Endothelial cell of umbilical vein (primary cell): ENCODE results near the gene KCNJ8. TPM values are rescaled to one million over a fixed set of nuclear protein-coding genes. Genes with fewer than 3 reads are reported as not detected.

ENCODE experiments used
- BruUV-seq: library from RNA; stranded (reverse); fragments of 400-500 nt; replicated peaks from 2 replicates; lab custom pipeline; 2021; lab: Mats Ljungman, UMichigan
- CTCF ChIA-PET: fragments of 300-600, 350-600 bp; sonication (Branson Sonifier 250); formaldehyde crosslinking; loops from one replicate; lab custom pipeline; 2021; ENCODE audit warnings: antibody characterized with exemption, inconsistent platforms; lab: Charles Lee
- POLR2A ChIA-PET: fragments of 300-600, 350-600 bp; sonication (Branson Sonifier 250); formaldehyde crosslinking; loops from one replicate; lab custom pipeline; 2021; ENCODE audit warnings: antibody characterized with exemption, inconsistent platforms; lab: Charles Lee
- DNase-seq: peaks from one replicate; pipeline ENCODE4 v3.0.0-alpha.2; 2011; ENCODE audit warnings: low read depth, low spot score
- FAIRE-seq: peaks from 2 replicates; lab custom pipeline; 2011; peaks lifted over from hg19 to GRCh38; lab: Jason Lieb, UNC
- H2AFZ ChIP-seq: 2 replicates; pipeline ENCODE4 v1.6.0; 2012; ENCODE audit warnings: low read depth, low read length, control low read depth, inconsistent platforms
- H3K27ac ChIP-seq: 2 replicates; pipeline ENCODE4 v1.5.1; 2011; ENCODE audit warnings: low read depth, mild to moderate bottlenecking, control low read depth, low read length, moderate library complexity; ENCODE audit not compliant: insufficient read depth
- H3K27me3 ChIP-seq, 2 experiments: 2 replicates each; pipeline versions ENCODE4 v1.6.0 to v1.6.1; 2011; ENCODE audit warnings: low read length in 2 of 2, mixed read lengths in 1 of 2; ENCODE audit not compliant: control insufficient read depth in 2 of 2, insufficient read depth in 2 of 2
- H3K36me3 ChIP-seq, 2 experiments: 2 replicates in 1 of 2; 3 replicates in 1 of 2; pipeline ENCODE4 v1.5.1; 2011; ENCODE audit warnings: low read length in 2 of 2, mild to moderate bottlenecking in 1 of 2, moderate library complexity in 1 of 2; ENCODE audit not compliant: control insufficient read depth in 2 of 2, insufficient read depth in 2 of 2; ENCODE audit errors: extremely low read depth in 1 of 2
- H3K4me1 ChIP-seq: 3 replicates; pipeline ENCODE4 v1.5.1; 2011; ENCODE audit warnings: mild to moderate bottlenecking, low read length; ENCODE audit not compliant: control insufficient read depth, insufficient read depth; ENCODE audit errors: extremely low read depth
- H3K4me2 ChIP-seq: 2 replicates; pipeline ENCODE4 v1.6.1; 2011; ENCODE audit warnings: low read length, control low read depth, mixed read lengths; ENCODE audit not compliant: insufficient read depth
- H3K4me3 ChIP-seq, 3 experiments: fragments of 200-600 bp in 1 of 3; sonication (generic), shearing (Covaris generic) in 1 of 3; replicated peaks in 1 of 3; 2 replicates each; pipeline ENCODE4 v1.5.1; 2011 to 2016; ENCODE audit warnings: control low read depth in 3 of 3, low read length in 3 of 3, mild to moderate bottlenecking in 2 of 3, inconsistent platforms in 1 of 3, low read depth in 1 of 3, moderate library complexity in 1 of 3; ENCODE audit not compliant: insufficient read depth in 1 of 3
- H3K79me2 ChIP-seq: 2 replicates; pipeline ENCODE4 v1.6.0; 2012; ENCODE audit warnings: low read length, inconsistent platforms; ENCODE audit not compliant: control insufficient read depth, insufficient read depth
- H3K9ac ChIP-seq: replicated peaks from 2 replicates; pipeline ENCODE3; 2011; ENCODE audit warnings: low read length, control low read depth; ENCODE audit not compliant: insufficient read depth; ENCODE audit errors: extremely low read depth
- H3K9me1 ChIP-seq: replicated peaks from 3 replicates; pipeline ENCODE4 v1.6.0; 2011; ENCODE audit warnings: mild to moderate bottlenecking, low read length; ENCODE audit not compliant: control insufficient read depth, insufficient read depth; ENCODE audit errors: extremely low read depth
- H3K9me3 ChIP-seq: replicated peaks from 2 replicates; pipeline ENCODE4 v1.5.1; 2012; ENCODE audit warnings: low read length, inconsistent platforms; ENCODE audit not compliant: control insufficient read depth, insufficient read depth
- H4K20me1 ChIP-seq: replicated peaks from 2 replicates; pipeline ENCODE3; 2011; ENCODE audit warnings: mild to moderate bottlenecking, low read length; ENCODE audit not compliant: control insufficient read depth, insufficient read depth; ENCODE audit errors: extremely low read depth
- EZH2 ChIP-seq: IDR thresholded peaks from 2 replicates; pipeline ENCODE4 v1.6.1; 2012; ENCODE audit warnings: borderline replicate concordance, low read depth, mild to moderate bottlenecking, moderate library complexity, low read length, inconsistent platforms; ENCODE audit not compliant: severe bottlenecking
- FOS ChIP-seq: IDR thresholded peaks from 2 replicates; pipeline ENCODE4 v1.6.1; 2011; ENCODE audit warnings: mild to moderate bottlenecking, low read length, moderate library complexity, borderline replicate concordance; ENCODE audit not compliant: insufficient read depth
- GATA2 ChIP-seq: IDR thresholded peaks from 2 replicates; pipeline ENCODE4 v1.7.0; 2011; ENCODE audit warnings: low read depth, mild to moderate bottlenecking, moderate library complexity, mixed read lengths, low read length; ENCODE audit not compliant: insufficient read length, insufficient read depth
- JUN ChIP-seq: IDR thresholded peaks from 2 replicates; pipeline ENCODE4 v1.6.1; 2011; ENCODE audit warnings: borderline replicate concordance, low read depth; ENCODE audit not compliant: insufficient read length, insufficient read depth
- MYC ChIP-seq: IDR thresholded peaks from one replicate; pipeline ENCODE4 v1.6.1; 2011; ENCODE audit warnings: mild to moderate bottlenecking, low read depth, low read length
- POLR2A ChIP-seq: IDR thresholded peaks from 2 replicates; pipeline ENCODE4 v1.6.1; 2012; ENCODE audit warnings: low read depth, mild to moderate bottlenecking, control low read depth, low read length
- POLR2AphosphoS5 ChIP-seq: IDR thresholded peaks from 2 replicates; pipeline ENCODE4 v1.6.1; 2012; ENCODE audit warnings: low read depth, mild to moderate bottlenecking, control low read depth, low read length, moderate library complexity; ENCODE audit not compliant: insufficient read depth
- dilution Hi-C: fragments of 300-500 bp; cut with MboI; formaldehyde crosslinking; loops from one replicate; pipeline ENCODE4 v1.15.0; 2019; ENCODE audit warnings: low sequenced_read_pairs; ENCODE audit not compliant: extremely low pct_ligation_motif_present
- intact Hi-C: fragments of 100-400 bp; cut with micrococcal nuclease; formaldehyde crosslinking; loops from one replicate; pipeline ENCODE4 v1.10.0; 2022
- polyA plus RNA-seq, 4 experiments: library from polyadenylated mRNA; depleted of rRNA in 3 of 4; stranded (reverse) in 3 of 4; unstranded in 1 of 4; fragments of >200 nt; gene quantifications; 2 replicates each; pipeline versions ENCODE4 v1.2.1 to v1.2.3, GENCODE V29; 2011 to 2012; ENCODE audit warnings: missing spikeins in 1 of 4
- total RNA-seq: library from RNA; stranded (reverse); gene quantifications from 2 replicates; pipeline ENCODE4 v1.2.3, GENCODE V29; 2021
- TF ChIP-seq, protein P1 (sequence below): IDR thresholded peaks from 2 replicates; pipeline ENCODE4 v1.6.1; 2011; ENCODE audit not compliant: insufficient read depth, insufficient read length
- TF ChIP-seq, protein P2 (sequence below), 2 donors: IDR thresholded peaks; 1 replicate in 1 of 2; 2 replicates in 1 of 2; pipeline ENCODE4 v1.5.1; 2011; ENCODE audit warnings: low read length in 2 of 2, mild to moderate bottlenecking in 2 of 2, moderate library complexity in 2 of 2, control low read depth in 1 of 2, inconsistent platforms in 1 of 2, low read depth in 1 of 2; ENCODE audit not compliant: insufficient read depth in 1 of 2; ENCODE audit errors: extremely low read depth in 1 of 2

KCNJ8 gene
- total and polyA plus RNA-seq, 2 donors (not counting 3 experiments of a cell fraction or from before 2014, with no cell fraction given) = not detected

DNA sequence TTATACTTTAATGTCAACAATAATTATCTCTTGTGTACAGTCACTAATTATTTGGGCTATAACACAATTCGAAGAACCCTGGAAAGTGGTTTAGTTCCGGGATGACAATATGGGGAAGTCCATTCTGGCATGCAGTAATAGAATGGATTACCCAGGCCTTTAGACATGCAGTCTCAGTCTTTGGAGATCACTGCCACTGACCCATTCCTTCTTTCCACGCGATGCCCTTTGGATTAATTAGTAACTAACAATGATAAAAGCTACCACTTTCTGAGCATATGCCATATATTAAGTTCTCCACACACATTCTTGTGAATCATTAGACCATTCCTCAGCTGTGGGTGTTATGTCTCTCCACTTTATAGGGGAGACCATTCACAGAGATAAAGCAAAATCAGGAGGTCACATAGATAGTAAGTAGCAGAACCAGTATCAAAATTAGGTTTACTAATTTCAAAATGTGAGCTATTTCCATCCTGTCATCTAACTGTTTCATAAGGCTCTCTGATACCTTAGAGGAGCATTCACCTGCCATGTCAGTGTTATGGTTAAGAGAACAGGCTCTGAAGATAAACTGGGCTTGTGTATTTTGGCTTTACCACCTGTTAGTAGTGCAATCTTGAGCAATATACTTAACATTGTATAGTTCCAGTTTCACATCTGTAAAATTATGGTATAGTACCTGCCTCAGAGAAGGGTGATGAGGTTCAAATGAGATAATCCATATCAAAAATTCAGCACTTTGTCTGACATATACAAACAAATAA lies 27.2 kb upstream of the KCNJ8 start:
- Histone ChIP-seq H3K9me3 (no peaks in the 10 kb centered on the region), H3K36me3 (no peaks in the 10 kb centered on the region), H3K4me1 (no peaks in the 10 kb centered on the region), H3K4me3 (no peak overlapping the region), H3K79me2 (no peaks in the 10 kb centered on the region), H3K9me1 (no peaks in the 10 kb centered on the region), H4K20me1 (no peaks in the 10 kb centered on the region), H3K27me3 (no peaks in the 10 kb centered on the region), H3K4me2 (no peak overlapping the region), H3K9ac (no peak overlapping the region), H2AFZ (no peak overlapping the region), H3K27ac (no peak overlapping the region)
- TF ChIP-seq POLR2A (no peak), FOS (no peak), GATA2 (no peak), EZH2 (no peak), JUN (no peak), MYC (no peak), POLR2AphosphoS5 (no peak)
- TF ChIP-seq, protein P1, sequence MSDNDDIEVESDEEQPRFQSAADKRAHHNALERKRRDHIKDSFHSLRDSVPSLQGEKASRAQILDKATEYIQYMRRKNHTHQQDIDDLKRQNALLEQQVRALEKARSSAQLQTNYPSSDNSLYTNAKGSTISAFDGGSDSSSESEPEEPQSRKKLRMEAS = no peak
- TF ChIP-seq, protein P2, sequence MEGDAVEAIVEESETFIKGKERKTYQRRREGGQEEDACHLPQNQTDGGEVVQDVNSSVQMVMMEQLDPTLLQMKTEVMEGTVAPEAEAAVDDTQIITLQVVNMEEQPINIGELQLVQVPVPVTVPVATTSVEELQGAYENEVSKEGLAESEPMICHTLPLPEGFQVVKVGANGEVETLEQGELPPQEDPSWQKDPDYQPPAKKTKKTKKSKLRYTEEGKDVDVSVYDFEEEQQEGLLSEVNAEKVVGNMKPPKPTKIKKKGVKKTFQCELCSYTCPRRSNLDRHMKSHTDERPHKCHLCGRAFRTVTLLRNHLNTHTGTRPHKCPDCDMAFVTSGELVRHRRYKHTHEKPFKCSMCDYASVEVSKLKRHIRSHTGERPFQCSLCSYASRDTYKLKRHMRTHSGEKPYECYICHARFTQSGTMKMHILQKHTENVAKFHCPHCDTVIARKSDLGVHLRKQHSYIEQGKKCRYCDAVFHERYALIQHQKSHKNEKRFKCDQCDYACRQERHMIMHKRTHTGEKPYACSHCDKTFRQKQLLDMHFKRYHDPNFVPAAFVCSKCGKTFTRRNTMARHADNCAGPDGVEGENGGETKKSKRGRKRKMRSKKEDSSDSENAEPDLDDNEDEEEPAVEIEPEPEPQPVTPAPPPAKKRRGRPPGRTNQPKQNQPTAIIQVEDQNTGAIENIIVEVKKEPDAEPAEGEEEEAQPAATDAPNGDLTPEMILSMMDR (IDR thresholded peaks at IDR 0.05; ENCODE audit: extremely low read depth in 1 of 2, insufficient read depth in 1 of 2, low read depth in 1 of 2, low read length in 2 of 2) = no peak
- ChIA-PET POLR2A (no interaction called here), CTCF (no interaction called here)
- dilution Hi-C loops (no loop called here), intact Hi-C loops (no loop called here)
- no TSS peak for BruUV-seq
- FAIRE-seq (no peak), DNase-seq (no peak)
